H1 (cell line): ENCODE data around the gene NT5C1A. TPM values are rescaled to one million over a fixed set of nuclear protein-coding genes. Genes with fewer than 3 reads are reported as not detected.
A peak's percentile ranks its signal among the peaks of the same experiment; 100 is the strongest.

Source experiments
- CTCF ChIA-PET: fragments of 300-600 bp; sonication (Branson Sonifier 250); formaldehyde crosslinking; loops from one replicate; lab custom pipeline; 2021; ENCODE audit not compliant: partially characterized antibody; lab: Charles Lee
- POLR2A ChIA-PET: fragments of 300-600 bp; sonication (Branson Sonifier 250); formaldehyde crosslinking; loops from one replicate; lab custom pipeline; 2021; ENCODE audit warnings: inconsistent platforms; ENCODE audit not compliant: partially characterized antibody; lab: Charles Lee
- DNase-seq, 2 experiments: peaks; one replicate each; pipeline versions ENCODE4 v3.0.0 to v3.0.0-alpha.2; 2010 to 2022; ENCODE audit warnings: low spot score in 2 of 2, low read depth in 1 of 2, mixed read lengths in 1 of 2
- FAIRE-seq: peaks from 2 replicates; lab custom pipeline; 2011; peaks lifted over from hg19 to GRCh38; lab: Jason Lieb, UNC
- H2AFZ ChIP-seq: 2 replicates; pipeline ENCODE4 v1.8.1; 2012; ENCODE audit warnings: low read length, inconsistent platforms
- H2AK5ac ChIP-seq: 2 replicates; pipeline ENCODE4 v1.6.1; 2013; ENCODE audit warnings: low read depth, low read length
- H2BK120ac ChIP-seq: replicated peaks from 2 replicates; pipeline ENCODE3; 2013; ENCODE audit warnings: low read depth, low read length, inconsistent platforms
- H2BK12ac ChIP-seq: 2 replicates; pipeline ENCODE4 v1.6.1; 2013; ENCODE audit warnings: low read depth, low read length
- H2BK15ac ChIP-seq: 2 replicates; pipeline ENCODE4 v1.6.1; 2013; ENCODE audit warnings: low read length
- H2BK20ac ChIP-seq: 2 replicates; pipeline ENCODE4 v1.6.1; 2013; ENCODE audit warnings: low read length
- H2BK5ac ChIP-seq: 2 replicates; pipeline ENCODE4 v1.6.1; 2013; ENCODE audit warnings: low read depth, low read length
- H3K14ac ChIP-seq: 2 replicates; pipeline ENCODE4 v1.6.1; 2013; ENCODE audit warnings: inconsistent platforms; ENCODE audit not compliant: insufficient read length
- H3K18ac ChIP-seq: 2 replicates; pipeline ENCODE4 v1.6.1; 2013; ENCODE audit warnings: low read length; ENCODE audit errors: extremely low read depth
- H3K23ac ChIP-seq: 2 replicates; pipeline ENCODE4 v1.6.1; 2013; ENCODE audit warnings: inconsistent platforms; ENCODE audit not compliant: insufficient read length
- H3K23me2 ChIP-seq: 2 replicates; pipeline ENCODE4 v1.6.1; 2013; ENCODE audit warnings: low read depth, low read length
- H3K27ac ChIP-seq: 2 replicates; pipeline ENCODE4 v1.6.1; 2011; ENCODE audit warnings: low read depth, low read length, inconsistent platforms
- H3K27me3 ChIP-seq, 4 experiments: replicated peaks in 1 of 4; 1 replicate in 1 of 4; 2 replicates in 3 of 4; pipeline versions ENCODE4 v1.6.1 to v1.8.1; 2011 to 2013; ENCODE audit warnings: low read length in 3 of 4, mild to moderate bottlenecking in 3 of 4, inconsistent platforms in 2 of 4, mixed read lengths in 2 of 4, moderate library complexity in 1 of 4; ENCODE audit not compliant: control insufficient read depth in 3 of 4, insufficient read depth in 3 of 4; ENCODE audit errors: extremely low read depth in 1 of 4
- H3K36me3 ChIP-seq, 4 experiments: 2 replicates each; pipeline versions ENCODE4 v1.6.1 to v1.8.1; 2011 to 2013; ENCODE audit warnings: mild to moderate bottlenecking in 4 of 4, low read length in 3 of 4, moderate library complexity in 2 of 4, control low read depth in 1 of 4, inconsistent platforms in 1 of 4; ENCODE audit not compliant: insufficient read depth in 4 of 4, control insufficient read depth in 2 of 4
- H3K4ac ChIP-seq: replicated peaks from 2 replicates; pipeline ENCODE3; 2013; ENCODE audit warnings: low read length, low read depth, mixed read lengths, inconsistent platforms; ENCODE audit not compliant: insufficient read length
- H3K4me1 ChIP-seq, 4 experiments: replicated peaks in 1 of 4; 1 replicate in 1 of 4; 2 replicates in 3 of 4; pipeline versions ENCODE4 v1.6.1 to v1.8.1; 2011 to 2013; ENCODE audit warnings: low read length in 3 of 4, inconsistent platforms in 2 of 4, mixed read lengths in 1 of 4; ENCODE audit not compliant: insufficient read depth in 4 of 4, control insufficient read depth in 3 of 4
- H3K4me2 ChIP-seq, 2 experiments: 2 replicates each; pipeline versions ENCODE4 v1.6.1 to v1.8.1; 2011 to 2013; ENCODE audit warnings: low read depth in 2 of 2, low read length in 2 of 2, control low read depth in 1 of 2, inconsistent platforms in 1 of 2, mild to moderate bottlenecking in 1 of 2; ENCODE audit not compliant: insufficient read depth in 1 of 2
- H3K4me3 ChIP-seq, 4 experiments: fragments of 200-600, 300-600 bp in 1 of 4; sonication (generic), shearing (Covaris generic), sonication (Bioruptor Twin) in 1 of 4; 2 replicates each; pipeline versions ENCODE4 v1.5.1 to v1.8.1; 2011 to 2016; ENCODE audit warnings: low read length in 4 of 4, low read depth in 3 of 4, control low read depth in 2 of 4, inconsistent platforms in 2 of 4, mild to moderate bottlenecking in 2 of 4, mixed read lengths in 1 of 4, moderate library complexity in 1 of 4; ENCODE audit not compliant: insufficient read depth in 2 of 4; ENCODE audit errors: extremely low read depth in 1 of 4
- H3K56ac ChIP-seq: replicated peaks from 2 replicates; pipeline ENCODE3; 2013; ENCODE audit warnings: low read depth, mild to moderate bottlenecking, mixed read lengths, low read length, inconsistent platforms; ENCODE audit not compliant: insufficient read length
- H3K79me1 ChIP-seq: 2 replicates; pipeline ENCODE4 v1.6.1; 2013; ENCODE audit warnings: low read depth, low read length, control low read depth
- H3K79me2 ChIP-seq, 2 experiments: 2 replicates each; pipeline versions ENCODE4 v1.6.1 to v1.8.1; 2012 to 2013; ENCODE audit warnings: low read length in 2 of 2, mild to moderate bottlenecking in 2 of 2, inconsistent platforms in 1 of 2; ENCODE audit not compliant: insufficient read depth in 2 of 2, control insufficient read depth in 1 of 2
- H3K9ac ChIP-seq, 4 experiments: replicated peaks in 1 of 4; 1 replicate in 1 of 4; 2 replicates in 3 of 4; pipeline versions ENCODE4 v1.6.1 to v1.8.1; 2011 to 2013; ENCODE audit warnings: low read depth in 3 of 4, low read length in 3 of 4, control low read depth in 2 of 4, mild to moderate bottlenecking in 2 of 4, moderate library complexity in 2 of 4, inconsistent platforms in 1 of 4; ENCODE audit errors: extremely low read depth in 1 of 4
- H3K9me3 ChIP-seq, 2 experiments: 2 replicates each; pipeline versions ENCODE4 v1.6.1 to v1.8.1; 2012 to 2013; ENCODE audit warnings: mild to moderate bottlenecking in 2 of 2, moderate library complexity in 2 of 2, control low read depth in 1 of 2, inconsistent platforms in 1 of 2, low read depth in 1 of 2, low read length in 1 of 2, mixed read lengths in 1 of 2; ENCODE audit not compliant: insufficient read depth in 2 of 2
- H4K20me1 ChIP-seq, 2 experiments: replicated peaks in 1 of 2; 2 replicates each; pipeline versions ENCODE3 to v1.8.1; 2011 to 2013; ENCODE audit warnings: inconsistent platforms in 2 of 2, low read length in 2 of 2, mild to moderate bottlenecking in 1 of 2; ENCODE audit not compliant: insufficient read depth in 2 of 2, control insufficient read depth in 1 of 2
- H4K5ac ChIP-seq: 2 replicates; pipeline ENCODE4 v1.6.1; 2013; ENCODE audit warnings: low read length, low read depth, mixed read lengths, inconsistent platforms; ENCODE audit not compliant: insufficient read length
- H4K8ac ChIP-seq: 2 replicates; pipeline ENCODE4 v1.8.0; 2013; ENCODE audit warnings: mild to moderate bottlenecking, moderate library complexity, low read length, inconsistent platforms; ENCODE audit not compliant: insufficient read depth; ENCODE audit errors: extremely low read depth
- H4K91ac ChIP-seq: replicated peaks from 2 replicates; pipeline ENCODE3; 2013; ENCODE audit warnings: low read length, mixed read lengths, inconsistent platforms; ENCODE audit not compliant: insufficient read length
- KDM4A ChIP-seq: IDR thresholded peaks from one replicate; pipeline ENCODE4 v1.7.1; 2012; ENCODE audit warnings: low read depth, mild to moderate bottlenecking, moderate library complexity, low read length, inconsistent platforms; ENCODE audit not compliant: severe bottlenecking
- WGBS, 2 experiments: shearing (Covaris generic) in 1 of 2; methylation state at CpG; one replicate each; pipeline versions ENCODE4 v1.1.6 to v1.1.7; 2013 to 2015; ENCODE audit warnings: low lambda C conversion rate in 2 of 2, mixed read lengths in 2 of 2, inconsistent platforms in 1 of 2, low coverage in 1 of 2, missing lambda C conversion rate in 1 of 2; ENCODE audit not compliant: insufficient replicate concordance in 2 of 2, insufficient coverage in 1 of 2, insufficient read length in 1 of 2; ENCODE audit errors: extremely low coverage in 1 of 2, missing lambda C conversion rate in 1 of 2; 5-methylcytosine and 5-hydroxymethylcytosine counted together
- polyA plus RNA-seq, 7 experiments: library from polyadenylated mRNA; depleted of rRNA in 3 of 7; stranded (reverse) in 5 of 7; unstranded in 2 of 7; fragments of >200 nt in 5 of 7; fragments of 200-250 nt in 2 of 7; gene quantifications; 1 replicate in 5 of 7; 2 replicates in 1 of 7; 4 replicates in 1 of 7; pipeline versions ENCODE4 v1.2.1 to v1.2.3, GENCODE V29; 2011 to 2013; ENCODE audit warnings: missing spikeins in 2 of 7, mixed read lengths in 2 of 7
- total RNA-seq: library from RNA; stranded (reverse); fragmentation: NEBNext Ultra II Directional; extraction: Animal tissue kit (Norgen Biotek cat#: 25700); gene quantifications from 2 replicates; pipeline ENCODE4 v1.2.1, GENCODE V29; 2021

The NT5C1A gene
- total and polyA plus RNA-seq, 2 of the 8 experiments (the other 6 are each of a cell fraction or from before 2014, with no cell fraction given): not detected

- Histone ChIP-seq H3K4me3 (peak overlapping the region in 1 of 4 experiments; percentile 48; a peak in 1 of 8 replicates), H2BK12ac (peak overlapping the region; percentile 75; the same call in 1 of the 2 replicates), H4K91ac (no peak overlapping the region), H3K4me1 (peaks cover 0 to 17% (median 9%) of the 10 kb centered on the region in 4 experiments; a peak in 5 of 7 replicates), H3K14ac (no peak overlapping the region), H3K27ac (no peak overlapping the region), H3K79me1 (no peaks in the 10 kb centered on the region), H3K36me3 (no peaks in the 10 kb centered on the region), H3K27me3 (peaks cover 31 to 93% (median 63%) of the 10 kb centered on the region in 4 experiments), H3K23me2 (no peaks in the 10 kb centered on the region; the same call in 1 of the 2 replicates), H3K9ac (no peak overlapping the region), H2BK15ac (no peak overlapping the region), H4K8ac (no peak overlapping the region), H2AFZ (no peak overlapping the region), H3K4ac (no peak overlapping the region), H2AK5ac (0 out of 2 replicates have a peak overlapping the region, but pooled peaks have one; percentile 39), H3K23ac (no peak overlapping the region), H3K79me2 (no peaks in the 10 kb centered on the region), H4K20me1 (no peaks in the 10 kb centered on the region), H3K18ac (no peak overlapping the region), H3K56ac (no peak overlapping the region), H2BK5ac (peak overlapping the region; percentile 9; the same call in 1 of the 2 replicates), H2BK20ac (peak overlapping the region; percentile 61; the same call in 1 of the 2 replicates), H3K4me2 (peak overlapping the region in 1 of 2 experiments; percentile 46; a peak in 1 of 4 replicates), H2BK120ac (no peak overlapping the region), H4K5ac (no peak overlapping the region), H3K9me3 (no peaks in the 10 kb centered on the region)
- ChIA-PET CTCF (interaction anchor here (0.7 to 4.9 kb wide), 11 partner anchors 10 to 99 kb away, joined by 3 to 57 read pairs (median 4); partner anchors contain the start of gene NT5C1A), POLR2A (interaction anchor here (1.0 to 4.0 kb wide), 7 partner anchors 10 to 124 kb away, joined by 3 to 32 read pairs (median 7); partner anchors contain the start of genes HPCAL4 and PABPC4)
- FAIRE-seq (no peak), DNase-seq (no peak)
- 68% methylated on average over 3 of the region's 3 CpGs; no CpG with 5 or more reads in 1 of the 2 experiments for WGBS, 2 experiments
- TF ChIP-seq KDM4A: no peak
These were observed 28.4 kb upstream of the NT5C1A start for GRCh38 chr1:39700348-39700747.
